ENCODE results near the gene CTXND1.
A peak's percentile ranks its signal among the peaks of the same experiment; 100 is the strongest.

The CTXND1 gene

GRCh38 chr15:80191897-80192595, 60.0 kb downstream of the CTXND1 start:
- H3K4me1 ChIP-seq (ENCODE audit: insufficient read depth, insufficient read length): no peaks in the 10 kb centered on the region
- TF ChIP-seq YY1 (IDR thresholded peaks at IDR 0.05; ENCODE audit: insufficient read depth, insufficient read length) (no peak), SUZ12 (IDR thresholded peaks at IDR 0.05; ENCODE audit: extremely low read depth, insufficient read depth, insufficient read length) (no peak), ZNF274 (IDR thresholded peaks at IDR 0.05; ENCODE audit: low read depth, low read length) (no peak)
- no peak overlapping the region for H3K9ac ChIP-seq (ENCODE audit: insufficient read length, low read depth)
- H3K9me3 ChIP-seq (ENCODE audit: insufficient read depth, low read length): no peaks in the 10 kb centered on the region
- no peaks in the 10 kb centered on the region for H3K27me3 ChIP-seq (ENCODE audit: insufficient read depth, insufficient read length)
- no peak for DNase-seq (ENCODE audit: low read depth, low spot score)
- peaks cover 2% of the 10 kb centered on the region for H3K36me3 ChIP-seq (ENCODE audit: insufficient read depth, insufficient read length, low read length)
- H3K4me3 ChIP-seq (ENCODE audit: insufficient read length, low read depth): no peak overlapping the region

GRCh38 chr15:80191198-80191597, 60.8 kb downstream of the CTXND1 start:
- Histone ChIP-seq H3K4me3 (ENCODE audit: insufficient read length, low read depth) (no peak overlapping the region), H3K9me3 (ENCODE audit: insufficient read depth, low read length) (no peaks in the 10 kb centered on the region), H3K4me1 (ENCODE audit: insufficient read depth, insufficient read length) (no peaks in the 10 kb centered on the region), H3K36me3 (ENCODE audit: insufficient read depth, insufficient read length, low read length) (peaks cover 10% of the 10 kb centered on the region), H3K9ac (ENCODE audit: insufficient read length, low read depth) (no peak overlapping the region), H3K27me3 (ENCODE audit: insufficient read depth, insufficient read length) (no peaks in the 10 kb centered on the region)
- no peak for DNase-seq (ENCODE audit: low read depth, low spot score)
- TF ChIP-seq ZNF274 (IDR thresholded peaks at IDR 0.05; ENCODE audit: low read depth, low read length) (no peak), YY1 (IDR thresholded peaks at IDR 0.05; ENCODE audit: insufficient read depth, insufficient read length) (no peak), SUZ12 (IDR thresholded peaks at IDR 0.05; ENCODE audit: extremely low read depth, insufficient read depth, insufficient read length) (no peak)

GRCh38 chr15:80188251-80188650, 63.8 kb downstream of the CTXND1 start:
- Histone ChIP-seq H3K9me3 (ENCODE audit: insufficient read depth, low read length) (no peaks in the 10 kb centered on the region), H3K4me3 (ENCODE audit: insufficient read length, low read depth) (no peak overlapping the region), H3K9ac (ENCODE audit: insufficient read length, low read depth) (no peak overlapping the region), H3K27me3 (ENCODE audit: insufficient read depth, insufficient read length) (no peaks in the 10 kb centered on the region), H3K4me1 (ENCODE audit: insufficient read depth, insufficient read length) (no peaks in the 10 kb centered on the region), H3K36me3 (ENCODE audit: insufficient read depth, insufficient read length, low read length) (peaks cover 25% of the 10 kb centered on the region)
- DNase-seq (ENCODE audit: low read depth, low spot score): peak; percentile 50
- TF ChIP-seq SUZ12 (IDR thresholded peaks at IDR 0.05; ENCODE audit: extremely low read depth, insufficient read depth, insufficient read length) (no peak), ZNF274 (IDR thresholded peaks at IDR 0.05; ENCODE audit: low read depth, low read length) (no peak), YY1 (IDR thresholded peaks at IDR 0.05; ENCODE audit: insufficient read depth, insufficient read length) (no peak)

GRCh38 chr15:80186597-80186996, 65.4 kb downstream of the CTXND1 start:
- Histone ChIP-seq H3K4me3 (ENCODE audit: insufficient read length, low read depth) (no peak overlapping the region), H3K27me3 (ENCODE audit: insufficient read depth, insufficient read length) (no peaks in the 10 kb centered on the region), H3K9ac (ENCODE audit: insufficient read length, low read depth) (no peak overlapping the region), H3K36me3 (ENCODE audit: insufficient read depth, insufficient read length, low read length) (peaks cover 31% of the 10 kb centered on the region), H3K4me1 (ENCODE audit: insufficient read depth, insufficient read length) (no peaks in the 10 kb centered on the region), H3K9me3 (ENCODE audit: insufficient read depth, low read length) (no peaks in the 10 kb centered on the region)
- no peak for TF ChIP-seq YY1 (IDR thresholded peaks at IDR 0.05; ENCODE audit: insufficient read depth, insufficient read length)
- TF ChIP-seq SUZ12 (IDR thresholded peaks at IDR 0.05; ENCODE audit: extremely low read depth, insufficient read depth, insufficient read length): no peak
- TF ChIP-seq ZNF274 (IDR thresholded peaks at IDR 0.05; ENCODE audit: low read depth, low read length): no peak
- DNase-seq (ENCODE audit: low read depth, low spot score): no peak

GRCh38 chr15:80186066-80186465, 65.9 kb downstream of the CTXND1 start:
- Histone ChIP-seq H3K36me3 (ENCODE audit: insufficient read depth, insufficient read length, low read length) (peaks cover 33% of the 10 kb centered on the region), H3K4me1 (ENCODE audit: insufficient read depth, insufficient read length) (no peaks in the 10 kb centered on the region), H3K27me3 (ENCODE audit: insufficient read depth, insufficient read length) (no peaks in the 10 kb centered on the region), H3K4me3 (ENCODE audit: insufficient read length, low read depth) (no peak overlapping the region), H3K9ac (ENCODE audit: insufficient read length, low read depth) (no peak overlapping the region), H3K9me3 (ENCODE audit: insufficient read depth, low read length) (no peaks in the 10 kb centered on the region)
- DNase-seq (ENCODE audit: low read depth, low spot score): no peak
- TF ChIP-seq YY1 (IDR thresholded peaks at IDR 0.05; ENCODE audit: insufficient read depth, insufficient read length) (no peak), ZNF274 (IDR thresholded peaks at IDR 0.05; ENCODE audit: low read depth, low read length) (no peak), SUZ12 (IDR thresholded peaks at IDR 0.05; ENCODE audit: extremely low read depth, insufficient read depth, insufficient read length) (no peak)

- no peak for DNase-seq (ENCODE audit: low read depth, low spot score)
- H3K9me3 ChIP-seq (ENCODE audit: insufficient read depth, low read length): no peaks in the 10 kb centered on the region
- H3K36me3 ChIP-seq (ENCODE audit: insufficient read depth, insufficient read length, low read length): peaks cover 42% of the 10 kb centered on the region
- TF ChIP-seq YY1 (IDR thresholded peaks at IDR 0.05; ENCODE audit: insufficient read depth, insufficient read length): no peak
- no peak overlapping the region for H3K4me3 ChIP-seq (ENCODE audit: insufficient read length, low read depth)
- H3K4me1 ChIP-seq (ENCODE audit: insufficient read depth, insufficient read length): no peaks in the 10 kb centered on the region
- H3K9ac ChIP-seq (ENCODE audit: insufficient read length, low read depth): no peak overlapping the region
- H3K27me3 ChIP-seq (ENCODE audit: insufficient read depth, insufficient read length): no peaks in the 10 kb centered on the region
Observed at GRCh38 chr15:80185152-80185551, 66.9 kb downstream of the CTXND1 start.

- Histone ChIP-seq H3K4me1 (ENCODE audit: insufficient read depth, insufficient read length) (no peaks in the 10 kb centered on the region), H3K36me3 (ENCODE audit: insufficient read depth, insufficient read length, low read length) (peaks cover 48% of the 10 kb centered on the region), H3K27me3 (ENCODE audit: insufficient read depth, insufficient read length) (no peaks in the 10 kb centered on the region), H3K9me3 (ENCODE audit: insufficient read depth, low read length) (no peaks in the 10 kb centered on the region), H3K9ac (ENCODE audit: insufficient read length, low read depth) (no peak overlapping the region), H3K4me3 (ENCODE audit: insufficient read length, low read depth) (no peak overlapping the region)
- DNase-seq (ENCODE audit: low read depth, low spot score): no peak
- TF ChIP-seq SUZ12 (IDR thresholded peaks at IDR 0.05; ENCODE audit: extremely low read depth, insufficient read depth, insufficient read length): no peak
- TF ChIP-seq YY1 (IDR thresholded peaks at IDR 0.05; ENCODE audit: insufficient read depth, insufficient read length): no peak
- no peak for TF ChIP-seq ZNF274 (IDR thresholded peaks at IDR 0.05; ENCODE audit: low read depth, low read length)
Observed at GRCh38 chr15:80184554-80184953, 67.5 kb downstream of the CTXND1 start.

All from NT2/D1 (cell line).